NCI-H526 (cell line): Measurements from ENCODE around the gene GPR61.

Source experiments
- DNase-seq, 2 experiments: peaks; one replicate each; lab custom pipeline; 2025; lab: John Stamatoyannopoulos, UW

The GPR61 gene

DNA sequence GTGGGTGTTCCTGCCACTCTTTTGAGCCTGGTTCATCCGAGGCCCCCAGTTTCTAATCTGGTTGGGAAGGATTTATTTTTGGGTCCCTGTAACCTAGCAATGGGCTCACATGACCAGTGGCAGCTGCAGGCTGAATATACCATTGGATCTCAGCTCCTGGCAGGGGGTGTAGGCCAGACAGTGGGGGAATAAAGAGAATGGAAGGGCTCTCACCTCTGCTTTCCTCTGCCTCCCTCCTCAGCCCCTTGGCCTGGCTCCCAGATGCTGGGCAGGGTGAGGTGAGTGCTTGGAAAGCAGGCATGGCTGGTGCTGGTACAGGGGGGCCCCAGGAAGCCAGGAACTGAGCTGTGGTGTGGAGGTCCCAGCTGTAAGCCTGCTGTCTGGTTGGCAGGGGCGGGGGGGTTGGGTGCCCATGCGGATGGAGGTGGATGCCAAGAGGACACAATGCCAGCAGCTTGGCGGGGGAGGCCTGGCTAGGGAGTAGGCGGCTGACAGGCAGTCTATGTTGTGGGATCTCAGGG is 3.6 kb upstream of the GPR61 start:
- no peak for DNase-seq

DNA sequence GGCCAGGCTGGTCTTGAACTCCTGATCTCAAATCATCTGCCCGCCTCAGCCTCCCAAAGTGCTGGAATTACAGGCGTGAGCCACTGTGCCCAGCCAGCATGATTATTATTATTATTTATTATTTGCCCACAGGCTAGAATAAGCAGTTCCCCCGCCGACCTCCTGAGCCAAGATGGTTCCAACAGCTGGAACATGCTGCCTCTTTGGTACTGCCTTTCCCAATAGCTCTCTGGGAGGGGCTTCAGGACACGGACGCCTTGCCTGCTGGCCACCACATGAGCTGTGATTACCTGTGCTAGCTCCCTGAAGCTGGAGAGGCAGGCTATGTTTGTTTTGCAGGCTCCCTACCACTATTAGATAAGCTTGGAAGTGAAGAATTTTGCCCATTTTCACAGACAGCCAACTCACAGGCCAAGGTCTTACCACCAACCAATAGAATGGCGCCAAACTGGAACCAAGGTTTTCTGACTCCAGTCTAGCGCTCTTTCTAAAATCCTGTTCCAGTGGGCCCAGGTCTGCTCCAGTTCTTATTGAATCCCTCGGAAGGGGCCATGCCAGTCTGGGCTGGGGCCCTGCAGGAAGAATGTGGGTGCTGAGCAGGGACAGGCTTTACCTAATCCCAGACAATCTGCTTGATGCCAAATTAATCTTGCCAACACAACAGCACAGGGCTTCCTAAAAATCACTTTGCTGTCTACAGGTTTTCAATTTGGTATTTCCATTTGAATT is 2.1 kb upstream of the GPR61 start:
- DNase-seq = no peak

DNA sequence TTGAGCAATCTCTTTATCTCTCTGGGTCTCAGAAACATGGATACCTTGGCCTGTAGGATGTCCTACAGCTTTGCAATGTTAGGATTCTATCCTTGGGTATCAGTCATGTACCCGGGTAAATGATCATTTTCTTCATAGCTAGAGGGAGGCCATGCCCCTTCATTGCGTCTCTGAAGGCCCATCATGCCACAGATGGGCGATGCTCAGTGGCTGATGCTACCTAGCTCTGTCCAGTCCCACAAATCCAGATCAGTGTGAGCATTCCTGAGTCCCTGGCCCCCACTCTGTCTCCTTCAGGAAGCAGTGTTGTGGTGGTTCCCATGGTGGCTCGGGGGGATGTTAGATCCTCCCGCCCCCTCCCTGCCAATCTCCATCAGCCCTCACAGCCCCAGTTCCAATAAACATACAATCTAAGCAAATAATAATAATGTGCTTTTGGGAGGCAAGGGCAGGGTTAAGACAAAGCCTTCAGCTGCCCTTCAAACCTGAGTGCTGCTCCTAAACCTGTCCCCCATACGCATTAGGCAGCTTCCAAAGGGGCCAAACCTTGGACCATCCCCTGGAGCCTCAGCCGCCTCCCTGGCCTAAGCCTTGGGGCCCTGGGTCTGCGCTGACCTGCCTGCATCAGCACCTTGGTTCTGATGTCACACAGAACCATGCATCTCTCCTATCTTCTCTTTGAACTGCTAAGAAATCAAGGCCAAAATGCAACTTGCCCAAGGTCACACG is 681 bp upstream of the GPR61 start:
- no peak for DNase-seq

DNA sequence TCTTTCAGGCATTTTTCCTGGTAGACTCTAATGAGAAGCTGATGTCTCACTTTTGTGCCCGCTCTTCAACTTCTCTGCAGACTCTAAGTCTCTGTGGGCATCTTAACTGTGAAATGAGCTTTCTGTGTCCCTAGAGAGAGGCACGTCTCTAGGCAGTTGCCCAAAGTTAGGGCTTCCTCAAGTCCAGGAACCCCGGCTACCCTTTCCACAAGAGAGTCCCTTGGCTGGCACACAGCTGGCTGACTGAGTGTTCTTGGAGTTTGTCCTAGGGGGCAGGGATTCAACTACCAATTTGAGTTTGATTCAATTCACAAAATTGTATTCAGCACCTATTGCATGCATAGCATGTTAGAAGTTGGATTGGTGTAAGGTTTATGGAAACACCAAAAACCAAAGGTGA is 1.4 kb downstream of the GPR61 start:
- no peak for DNase-seq

DNA sequence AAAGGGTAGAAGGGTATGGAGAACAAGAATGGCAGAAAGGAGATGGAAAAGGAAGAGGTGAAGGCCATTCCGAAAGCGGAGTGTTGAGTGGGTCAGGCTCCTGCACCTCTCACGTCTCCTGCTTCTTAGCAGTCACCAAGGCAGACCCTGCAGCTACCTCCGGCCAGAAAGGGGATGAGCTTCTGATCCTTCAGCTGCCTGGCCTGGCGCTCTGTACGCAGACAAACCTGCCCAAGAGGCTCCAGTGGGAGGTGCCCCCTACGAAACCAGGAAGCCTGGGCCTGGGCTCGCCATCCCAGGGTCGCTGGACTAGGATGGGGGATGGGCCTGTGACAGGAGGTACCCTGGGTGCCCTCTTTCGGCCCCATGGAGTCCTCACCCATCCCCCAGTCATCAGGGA is 3.0 kb downstream of the GPR61 start:
- no peak for DNase-seq

DNA sequence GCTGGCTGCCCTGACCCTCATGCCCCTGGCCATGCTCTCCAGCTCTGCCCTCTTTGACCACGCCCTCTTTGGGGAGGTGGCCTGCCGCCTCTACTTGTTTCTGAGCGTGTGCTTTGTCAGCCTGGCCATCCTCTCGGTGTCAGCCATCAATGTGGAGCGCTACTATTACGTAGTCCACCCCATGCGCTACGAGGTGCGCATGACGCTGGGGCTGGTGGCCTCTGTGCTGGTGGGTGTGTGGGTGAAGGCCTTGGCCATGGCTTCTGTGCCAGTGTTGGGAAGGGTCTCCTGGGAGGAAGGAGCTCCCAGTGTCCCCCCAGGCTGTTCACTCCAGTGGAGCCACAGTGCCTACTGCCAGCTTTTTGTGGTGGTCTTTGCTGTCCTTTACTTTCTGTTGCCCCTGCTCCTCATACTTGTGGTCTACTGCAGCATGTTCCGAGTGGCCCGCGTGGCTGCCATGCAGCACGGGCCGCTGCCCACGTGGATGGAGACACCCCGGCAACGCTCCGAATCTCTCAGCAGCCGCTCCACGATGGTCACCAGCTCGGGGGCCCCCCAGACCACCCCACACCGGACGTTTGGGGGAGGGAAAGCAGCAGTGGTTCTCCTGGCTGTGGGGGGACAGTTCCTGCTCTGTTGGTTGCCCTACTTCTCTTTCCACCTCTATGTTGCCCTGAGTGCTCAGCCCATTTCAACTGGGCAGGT is 3.8 kb downstream of the GPR61 start:
- DNase-seq = no peak

DNA sequence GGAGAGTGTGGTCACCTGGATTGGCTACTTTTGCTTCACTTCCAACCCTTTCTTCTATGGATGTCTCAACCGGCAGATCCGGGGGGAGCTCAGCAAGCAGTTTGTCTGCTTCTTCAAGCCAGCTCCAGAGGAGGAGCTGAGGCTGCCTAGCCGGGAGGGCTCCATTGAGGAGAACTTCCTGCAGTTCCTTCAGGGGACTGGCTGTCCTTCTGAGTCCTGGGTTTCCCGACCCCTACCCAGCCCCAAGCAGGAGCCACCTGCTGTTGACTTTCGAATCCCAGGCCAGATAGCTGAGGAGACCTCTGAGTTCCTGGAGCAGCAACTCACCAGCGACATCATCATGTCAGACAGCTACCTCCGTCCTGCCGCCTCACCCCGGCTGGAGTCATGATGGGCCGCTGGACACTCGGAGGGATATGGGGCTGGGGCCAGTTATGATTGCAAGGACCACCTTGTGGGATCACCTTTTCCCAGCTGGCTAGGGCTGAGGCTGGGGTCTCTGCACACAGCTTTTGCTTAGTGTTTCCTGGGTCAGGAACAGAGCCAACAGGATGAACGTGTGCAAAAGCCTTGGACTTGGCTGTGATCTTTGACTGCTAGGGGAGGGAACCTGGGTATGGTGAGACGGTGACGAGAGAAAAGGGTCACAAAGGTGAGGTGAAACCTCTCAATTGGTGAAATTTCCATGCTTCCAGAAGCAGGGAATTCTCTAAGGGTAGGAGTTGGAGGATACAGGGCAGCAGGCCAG is 4.5 kb downstream of the GPR61 start:
- no peak for DNase-seq

DNA sequence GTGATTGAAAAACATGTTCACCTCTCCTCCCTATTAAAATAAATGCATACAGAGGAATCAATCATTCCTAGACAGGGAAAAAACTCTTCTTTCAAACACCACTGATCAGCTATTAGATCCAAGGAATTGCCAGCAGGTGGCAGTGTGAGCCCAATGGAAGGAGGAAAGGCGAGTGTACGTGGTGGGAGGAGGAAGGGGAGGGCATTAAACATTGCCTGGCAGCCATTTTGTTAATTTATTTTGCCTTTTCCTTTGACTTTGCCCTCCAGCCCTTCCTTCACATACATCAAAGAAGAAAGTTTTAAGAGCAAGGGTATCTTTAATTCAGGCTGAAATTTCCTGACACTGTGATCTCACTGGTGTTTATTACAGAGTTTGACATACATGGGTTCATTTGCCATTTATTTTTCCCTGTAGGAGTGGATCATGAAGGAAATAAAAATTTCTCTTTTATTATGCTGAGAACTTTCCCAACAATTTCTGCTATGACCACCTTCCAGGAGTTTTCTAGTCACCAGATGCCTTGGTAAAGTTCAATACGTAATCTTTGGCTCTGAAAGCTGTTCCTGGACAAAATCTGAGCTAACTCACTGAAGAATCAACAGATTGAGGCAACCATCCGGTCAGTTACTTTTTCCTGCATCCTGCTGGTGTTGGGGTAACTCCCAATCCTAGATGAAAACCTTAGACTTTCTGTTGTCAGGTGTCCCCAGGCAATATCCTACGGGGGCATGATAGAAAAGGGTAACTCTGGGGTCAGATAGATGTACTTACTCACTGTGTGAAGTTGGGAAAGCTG is 6.8 kb downstream of the GPR61 start:
- DNase-seq = peak; percentile 86 to 97

DNA sequence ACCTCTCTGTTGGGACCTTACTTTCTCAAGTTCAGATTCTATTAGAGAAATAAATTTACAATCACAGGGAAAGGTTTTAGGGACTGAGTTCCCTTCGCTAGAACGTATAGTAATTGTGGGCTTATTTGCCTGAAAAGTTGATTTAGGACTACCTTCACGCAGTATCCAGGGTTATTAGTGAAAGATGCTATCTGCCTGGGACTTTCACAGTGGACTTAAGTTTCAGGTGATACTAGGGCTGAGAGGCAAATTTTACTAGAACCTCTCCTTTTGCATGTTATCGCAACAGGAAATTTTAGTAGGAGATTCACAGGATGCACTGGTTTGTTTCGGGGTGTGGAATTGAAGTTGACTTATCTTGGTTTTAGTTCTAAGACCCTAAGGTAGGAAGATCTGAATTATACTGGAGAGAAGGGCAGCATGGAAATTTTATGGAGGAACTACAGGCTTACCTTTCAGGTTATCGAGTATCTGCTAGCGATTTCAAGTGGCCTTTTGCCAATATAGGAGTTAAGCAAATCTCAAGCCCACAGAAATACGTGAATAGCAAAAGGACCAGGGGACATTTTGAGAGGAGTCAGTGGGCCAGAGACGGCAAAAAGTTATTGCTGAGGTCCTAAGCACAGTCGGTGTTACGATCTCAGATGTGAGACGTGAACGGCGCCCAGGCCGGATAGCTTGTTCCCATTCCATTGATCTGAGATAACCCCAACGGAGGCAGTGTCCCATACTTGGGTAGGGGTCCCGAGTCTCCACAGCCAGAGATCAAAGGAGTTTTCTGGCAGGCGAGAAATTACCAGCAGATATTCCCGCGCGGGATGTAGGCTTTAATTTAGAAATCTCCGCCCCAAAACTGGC is 8.0 kb downstream of the GPR61 start:
- DNase-seq = peak in 1 of 2 experiments; percentile 51

DNA sequence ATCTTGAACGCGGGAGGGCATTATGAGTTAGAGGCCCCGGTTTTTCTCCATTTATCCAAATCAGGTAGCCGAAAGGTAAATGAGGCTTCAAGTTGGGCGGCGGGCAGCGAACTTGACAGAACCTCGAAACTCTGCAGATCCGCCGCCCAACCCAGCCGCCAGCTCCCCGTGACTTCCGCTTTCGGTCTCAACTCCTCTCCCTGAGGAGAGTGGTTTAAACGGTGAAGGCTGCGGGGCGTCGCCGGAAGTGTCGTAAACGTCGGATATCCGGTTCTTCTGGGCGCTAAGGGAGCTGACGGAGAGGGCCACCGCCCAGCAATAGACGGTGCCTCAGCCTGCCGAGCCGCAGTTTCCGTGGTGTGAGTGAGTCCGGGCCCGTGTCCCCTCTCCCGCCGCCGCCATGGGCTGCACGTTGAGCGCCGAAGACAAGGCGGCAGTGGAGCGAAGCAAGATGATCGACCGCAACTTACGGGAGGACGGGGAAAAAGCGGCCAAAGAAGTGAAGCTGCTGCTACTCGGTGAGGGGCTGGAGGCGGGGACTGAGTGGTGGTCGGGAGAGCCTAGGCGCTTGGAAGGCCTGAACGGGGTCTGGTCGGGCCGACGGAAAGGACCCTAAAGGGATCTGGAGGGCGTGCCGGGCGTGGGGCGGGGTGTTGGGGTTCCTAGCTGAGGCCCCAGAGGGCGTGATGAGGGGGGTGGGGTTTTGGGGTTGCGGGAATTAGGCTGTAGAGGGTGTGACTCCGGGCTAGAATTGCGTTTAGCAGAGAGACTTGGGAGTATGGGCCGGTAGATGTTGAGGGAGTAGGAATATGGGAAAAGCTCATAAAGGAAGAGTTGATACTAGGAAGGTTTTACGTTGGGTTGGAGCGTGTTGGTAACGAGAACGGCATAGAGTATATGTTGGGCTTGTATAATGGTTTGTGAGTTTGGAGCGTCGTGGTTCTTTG is 8.9 kb downstream of the GPR61 start, which contains the start of gene GNAI3:
GNAI3 (plus strand) TSS at position 295 of the 947 bp plus-strand sequence; CDS start at position 401, 106 bp downstream.
- peak; percentile 96 to 98 for DNase-seq

DNA sequence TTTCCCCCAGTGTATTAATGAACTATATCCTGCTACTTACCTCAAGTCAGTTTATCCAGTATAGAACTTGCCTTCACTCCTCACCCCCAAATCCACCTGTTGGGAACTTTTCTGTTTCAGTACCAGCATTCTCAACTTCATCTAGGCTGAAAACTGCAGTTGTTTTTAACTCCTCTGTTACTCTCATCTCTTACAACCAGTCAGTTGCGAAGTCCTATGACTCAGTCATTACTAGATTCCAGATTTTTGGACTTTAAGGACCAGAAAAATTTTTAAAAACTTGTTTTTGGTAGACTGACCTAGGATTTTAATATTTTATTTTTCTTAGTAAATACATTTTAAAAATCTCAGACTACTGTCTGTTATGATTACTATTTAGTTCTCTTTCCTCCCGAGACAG is 16.9 kb downstream of the GPR61 start:
- no peak for DNase-seq

DNA sequence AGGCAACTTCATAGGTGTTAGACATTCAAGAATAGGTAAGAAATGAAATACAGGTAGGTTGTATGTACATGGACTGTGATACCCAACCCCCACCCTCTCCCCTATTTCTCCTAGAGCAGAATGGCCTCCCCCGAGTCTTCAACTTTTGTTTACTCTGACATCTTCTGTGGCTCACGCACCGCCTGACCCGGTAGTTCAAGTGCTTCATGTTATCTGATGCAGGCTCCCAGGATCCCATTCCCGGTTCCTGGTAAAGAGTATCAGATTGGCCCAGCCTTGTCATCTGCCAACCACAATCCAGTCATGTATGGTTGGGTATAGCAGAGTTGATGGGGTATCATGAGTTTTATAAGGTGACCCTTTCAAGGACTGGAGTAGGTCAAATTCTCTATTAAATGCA is 17.8 kb downstream of the GPR61 start:
- DNase-seq = no peak

DNA sequence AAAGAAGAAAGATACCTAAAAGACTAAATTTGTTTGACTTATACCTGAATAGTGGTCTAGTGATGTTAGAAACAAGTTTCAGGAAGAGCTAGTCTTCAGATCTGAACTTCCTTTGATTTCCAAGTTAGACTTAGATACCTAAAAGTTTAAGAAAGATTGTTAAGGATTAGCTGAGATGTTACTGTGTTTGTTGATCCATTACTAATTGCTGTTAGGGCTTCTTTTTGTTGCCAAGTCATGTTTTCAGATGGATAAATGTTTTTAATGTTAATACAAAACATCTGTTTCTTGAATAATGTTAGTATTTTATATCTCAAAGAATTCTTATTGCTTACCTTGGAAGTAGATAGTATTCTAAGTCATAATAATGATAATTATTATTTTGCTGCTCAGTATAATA is 20.3 kb downstream of the GPR61 start:
- no peak for DNase-seq

DNA sequence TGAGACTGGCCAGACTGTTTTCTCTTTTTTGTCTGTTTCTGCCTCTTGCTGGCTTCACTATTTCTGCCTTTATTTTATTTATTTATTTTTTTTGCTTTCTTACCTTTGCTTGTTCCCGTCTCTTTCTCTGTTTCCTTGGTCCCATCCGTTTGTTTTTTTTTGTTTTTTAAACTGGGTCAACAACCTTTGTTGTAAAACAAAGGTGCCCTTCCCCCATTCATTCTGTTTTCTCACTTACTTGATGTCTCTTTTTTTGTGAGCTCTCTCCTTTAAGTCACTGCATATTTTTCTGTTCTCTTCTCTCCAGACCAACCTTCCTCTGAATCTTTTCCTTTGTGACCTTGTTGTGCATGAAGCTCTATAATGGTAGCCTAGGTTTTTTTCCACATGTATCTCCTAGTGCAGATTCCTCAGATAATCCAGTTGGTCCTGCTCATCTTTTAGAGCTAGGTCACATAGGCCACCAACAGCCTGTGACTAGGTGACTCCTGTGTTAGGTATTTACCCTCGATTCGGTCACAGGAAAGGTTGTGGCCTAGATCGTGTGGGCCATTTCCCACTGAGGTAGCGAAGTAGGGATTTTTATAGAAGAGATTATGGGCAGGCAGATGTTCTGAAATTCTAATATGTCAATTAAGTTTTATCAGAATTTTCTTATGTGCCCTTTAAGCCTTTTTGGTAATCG is 24.7 kb downstream of the GPR61 start:
- DNase-seq = no peak

DNA sequence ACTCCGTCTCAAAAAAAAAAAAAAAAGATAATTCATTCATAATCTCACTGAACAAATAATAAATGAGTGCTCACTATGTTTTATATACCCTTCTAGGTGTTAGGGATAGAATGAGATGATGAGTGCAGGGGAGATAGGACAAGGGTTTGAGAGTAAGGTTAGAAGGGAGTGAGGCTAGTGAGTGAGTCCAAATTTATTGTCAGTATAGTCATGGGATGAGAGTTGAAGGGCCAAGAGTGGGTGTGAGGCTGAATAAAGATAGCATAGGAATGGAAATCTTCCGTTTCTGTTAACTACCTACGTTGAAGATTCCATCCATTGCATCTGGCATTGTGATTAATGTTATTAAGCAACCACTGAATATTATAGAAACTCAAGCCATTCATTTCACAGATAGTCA is 25.6 kb downstream of the GPR61 start:
- no peak for DNase-seq

DNA sequence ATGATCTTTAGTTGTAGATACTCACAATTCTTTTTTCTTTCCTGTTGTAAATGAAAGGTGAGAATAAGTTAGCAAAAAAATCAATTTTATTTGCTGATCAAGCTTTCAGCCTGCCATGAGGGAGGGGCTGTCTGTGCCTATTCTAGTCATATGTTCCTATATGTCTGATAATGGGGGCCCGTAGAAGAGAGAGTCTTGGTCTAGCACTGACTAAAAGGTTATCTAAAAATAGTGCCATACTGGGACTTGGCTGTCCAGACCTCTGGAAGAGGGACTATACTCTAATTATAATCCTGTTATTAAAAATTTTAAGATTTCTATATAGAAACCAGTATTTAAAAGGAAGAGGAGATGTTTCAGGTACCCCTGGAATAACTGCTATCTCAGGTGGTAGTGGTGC is 27.3 kb downstream of the GPR61 start:
- DNase-seq = no peak

DNA sequence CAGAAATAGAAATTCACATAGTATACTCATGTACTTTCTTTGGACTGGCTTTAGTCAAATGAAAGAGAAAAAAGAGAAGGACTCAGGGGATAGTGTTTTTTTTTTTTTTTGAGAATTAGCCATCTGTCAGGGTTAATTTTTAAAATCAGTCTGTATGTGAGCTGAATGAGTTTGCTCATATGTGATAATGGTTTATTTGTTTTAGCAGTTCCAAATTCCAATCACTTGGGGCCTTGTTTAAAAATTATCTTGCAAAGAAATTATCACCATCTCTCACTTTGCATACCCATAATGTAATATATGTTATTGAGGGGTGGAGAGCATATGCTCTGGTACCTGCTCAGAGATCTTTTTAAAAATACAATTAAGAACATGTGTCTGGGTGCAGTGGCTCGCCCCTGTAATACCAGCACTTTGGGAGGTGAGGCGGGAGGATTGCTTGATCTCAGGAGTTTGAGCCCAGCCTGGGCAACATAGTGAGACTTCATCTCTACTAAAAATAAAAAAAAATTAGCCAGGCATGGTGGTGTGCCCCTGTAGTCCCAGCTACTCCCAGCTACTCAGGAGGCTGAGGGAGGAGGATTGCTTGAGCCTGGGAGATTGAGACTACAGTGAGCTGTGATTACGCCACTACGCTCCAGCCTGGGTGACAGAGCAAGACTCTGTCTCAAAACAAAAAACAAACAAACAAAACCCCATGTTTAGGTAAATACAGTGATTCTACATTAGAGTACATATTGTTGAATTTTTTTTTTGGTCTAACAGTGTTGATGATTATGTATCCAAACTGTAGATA is 28.4 kb downstream of the GPR61 start:
- no peak for DNase-seq

DNA sequence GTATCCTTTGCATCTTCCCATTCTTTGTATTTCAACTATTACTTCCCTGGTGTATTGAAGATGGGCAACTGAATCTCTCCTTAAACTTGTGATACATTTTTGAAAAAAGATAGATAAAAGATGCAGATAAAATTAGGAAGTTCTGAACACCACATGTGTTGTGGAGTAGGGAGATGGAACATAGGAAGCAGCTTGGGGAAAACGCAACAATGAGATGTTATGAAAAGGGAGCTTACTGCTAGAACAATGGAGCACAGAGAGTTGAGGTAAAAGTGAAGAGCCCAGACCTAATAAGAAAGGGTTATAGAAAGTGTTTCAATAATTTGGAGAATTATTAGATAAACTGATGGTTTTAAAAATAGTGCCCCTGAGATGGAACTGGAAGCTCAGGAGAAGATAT is 29.7 kb downstream of the GPR61 start:
- DNase-seq = no peak
